Measurements from ENCODE around the gene URM1.

- no peak for TF ChIP-seq POLR2AphosphoS5 (IDR thresholded peaks at IDR 0.05; ENCODE audit: low read depth, low read length)
- no peak for TF ChIP-seq REST (IDR thresholded peaks at IDR 0.05; ENCODE audit: insufficient read depth in 1 of 2, low read depth in 2 of 2, low read length in 2 of 2)
- no peak for TF ChIP-seq FOXP2 (optimal IDR thresholded peaks at IDR 0.05; ENCODE audit: borderline replicate concordance, extremely low read depth, extremely low read length, insufficient read depth)
- TF ChIP-seq TAF1 (IDR thresholded peaks at IDR 0.05; ENCODE audit: borderline replicate concordance, insufficient read depth, low read length): no peak
- TF ChIP-seq SIN3A (IDR thresholded peaks at IDR 0.05; ENCODE audit: borderline replicate concordance, insufficient read depth, low read length): no peak
Measured at GRCh38 chr9:128375865-128376264, 4.7 kb downstream of the URM1 start.

Data from PFSK-1 (cell line).